Choroid plexus epithelial cell (primary cell): ENCODE measurements around the gene KIAA0825.

Source experiments
- DNase-seq: peaks from one replicate; pipeline ENCODE4 v3.0.0-alpha.2; 2010; ENCODE audit warnings: low read depth
- H3K4me3 ChIP-seq: 2 replicates; pipeline ENCODE4 v1.5.1; 2011; ENCODE audit warnings: low read depth, mild to moderate bottlenecking, control low read depth, low read length, moderate library complexity
- CTCF ChIP-seq: conservative IDR thresholded peaks from 2 replicates; pipeline ENCODE4 v1.5.1; 2011; ENCODE audit warnings: low read depth, mild to moderate bottlenecking, control low read depth, inconsistent platforms, low read length, moderate library complexity

Gene KIAA0825

GRCh38 chr5:94308442-94308841, 310.0 kb downstream of the KIAA0825 start:
- H3K4me3 ChIP-seq, result no peak overlapping the region
- TF ChIP-seq CTCF, result no peak
- no peak for DNase-seq

GRCh38 chr5:94304146-94304545, 314.3 kb downstream of the KIAA0825 start:
- no peak overlapping the region for H3K4me3 ChIP-seq
- no peak for DNase-seq
- TF ChIP-seq CTCF, result no peak

- no peak for TF ChIP-seq CTCF
- peak; percentile 48 for DNase-seq
- H3K4me3 ChIP-seq, result no peak overlapping the region
Measured at GRCh38 chr5:94288937-94289336, 329.5 kb downstream of the KIAA0825 start.

GRCh38 chr5:94285984-94286383, 332.4 kb downstream of the KIAA0825 start:
- DNase-seq, result no peak
- TF ChIP-seq CTCF, result no peak

GRCh38 chr5:94283093-94283492, 335.3 kb downstream of the KIAA0825 start:
- DNase-seq, result no peak
- no peak for TF ChIP-seq CTCF
- H3K4me3 ChIP-seq, result no peak overlapping the region

More at GRCh38 chr5:94285984-94286383, 332.4 kb downstream of the KIAA0825 start:
- no peak overlapping the region for H3K4me3 ChIP-seq

GRCh38 chr5:94281236-94281801, 337.1 kb downstream of the KIAA0825 start:
- no peak for DNase-seq
- no peak overlapping the region for H3K4me3 ChIP-seq
- no peak for TF ChIP-seq CTCF

GRCh38 chr5:94276751-94277150, 341.7 kb downstream of the KIAA0825 start:
- H3K4me3 ChIP-seq, result no peak overlapping the region
- peak; percentile 4 for DNase-seq
- no peak for TF ChIP-seq CTCF
